AG04449 (cell line): ENCODE measurements around the gene BMP7.

Source experiments
- CTCF ChIA-PET: fragments of 350-600 bp; formaldehyde crosslinking; extraction: SDS; loops from one replicate; lab custom pipeline; 2021; ENCODE audit warnings: antibody characterized with exemption; lab: Yijun Ruan, JAX
- POLR2A ChIA-PET: fragments of 400-600, 350-600 bp; formaldehyde crosslinking; extraction: SDS; loops from one replicate; lab custom pipeline; 2020; ENCODE audit warnings: antibody characterized with exemption, inconsistent platforms; lab: Yijun Ruan, JAX
- DNase-seq: peaks from one replicate; pipeline ENCODE4 v3.0.0-alpha.2; 2010; ENCODE audit warnings: low read depth, low spot score
- H3K4me3 ChIP-seq: 2 replicates; pipeline ENCODE4 v1.5.1; 2011; ENCODE audit warnings: low read depth, mild to moderate bottlenecking, control low read depth, low read length
- TF ChIP-seq, protein P1 (sequence below): IDR thresholded peaks from one replicate; pipeline ENCODE4 v1.5.1; 2011; ENCODE audit warnings: mild to moderate bottlenecking, moderate library complexity, low read length, control low read depth, inconsistent platforms; ENCODE audit not compliant: insufficient read depth; ENCODE audit errors: missing control alignments

The BMP7 gene

DNA sequence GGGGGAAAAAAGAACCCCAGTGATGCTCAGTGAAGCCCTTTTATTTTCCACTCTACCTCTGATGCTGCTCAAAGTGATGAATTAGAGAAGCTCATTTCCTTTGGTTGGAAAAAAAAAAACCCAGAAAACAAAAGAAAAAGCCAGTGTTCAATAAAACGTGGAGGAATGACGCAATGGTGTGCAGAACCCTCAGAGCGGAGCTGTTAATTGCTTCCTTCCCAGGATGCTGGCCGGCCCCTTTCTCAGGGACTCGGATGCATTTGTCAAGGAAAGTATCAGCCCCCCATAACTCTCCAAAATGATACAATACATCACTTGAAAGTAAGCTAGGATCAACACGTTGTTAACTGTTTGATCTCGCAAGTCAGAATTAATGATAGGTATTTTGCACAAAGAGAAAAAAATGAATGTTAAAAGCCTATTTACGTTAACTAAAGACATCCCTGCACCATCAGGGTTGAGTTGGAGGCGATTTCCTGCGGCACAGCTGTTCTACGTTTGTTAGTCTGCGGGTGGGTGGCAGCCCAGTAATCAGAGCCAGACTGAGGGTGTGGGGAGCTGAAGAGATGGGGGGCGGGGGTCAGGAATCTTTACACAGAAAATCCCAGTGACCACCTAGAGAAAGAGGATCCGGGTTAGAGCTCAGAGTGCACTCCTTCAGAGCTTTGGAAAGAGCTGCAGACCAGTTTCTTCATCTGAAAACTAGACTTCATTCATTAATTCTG lies 132.4 kb downstream of the BMP7 start:
- H3K4me3 ChIP-seq, result no peak overlapping the region
- POLR2A ChIA-PET, result no interaction called here
- TF ChIP-seq, protein P1, sequence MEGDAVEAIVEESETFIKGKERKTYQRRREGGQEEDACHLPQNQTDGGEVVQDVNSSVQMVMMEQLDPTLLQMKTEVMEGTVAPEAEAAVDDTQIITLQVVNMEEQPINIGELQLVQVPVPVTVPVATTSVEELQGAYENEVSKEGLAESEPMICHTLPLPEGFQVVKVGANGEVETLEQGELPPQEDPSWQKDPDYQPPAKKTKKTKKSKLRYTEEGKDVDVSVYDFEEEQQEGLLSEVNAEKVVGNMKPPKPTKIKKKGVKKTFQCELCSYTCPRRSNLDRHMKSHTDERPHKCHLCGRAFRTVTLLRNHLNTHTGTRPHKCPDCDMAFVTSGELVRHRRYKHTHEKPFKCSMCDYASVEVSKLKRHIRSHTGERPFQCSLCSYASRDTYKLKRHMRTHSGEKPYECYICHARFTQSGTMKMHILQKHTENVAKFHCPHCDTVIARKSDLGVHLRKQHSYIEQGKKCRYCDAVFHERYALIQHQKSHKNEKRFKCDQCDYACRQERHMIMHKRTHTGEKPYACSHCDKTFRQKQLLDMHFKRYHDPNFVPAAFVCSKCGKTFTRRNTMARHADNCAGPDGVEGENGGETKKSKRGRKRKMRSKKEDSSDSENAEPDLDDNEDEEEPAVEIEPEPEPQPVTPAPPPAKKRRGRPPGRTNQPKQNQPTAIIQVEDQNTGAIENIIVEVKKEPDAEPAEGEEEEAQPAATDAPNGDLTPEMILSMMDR, result no peak
- CTCF ChIA-PET, result interaction anchor here (1.0 kb wide), 1 partner anchor 37 kb away, joined by 3 read pairs; no protein-coding TSS in a partner anchor
- DNase-seq, result no peak

DNA sequence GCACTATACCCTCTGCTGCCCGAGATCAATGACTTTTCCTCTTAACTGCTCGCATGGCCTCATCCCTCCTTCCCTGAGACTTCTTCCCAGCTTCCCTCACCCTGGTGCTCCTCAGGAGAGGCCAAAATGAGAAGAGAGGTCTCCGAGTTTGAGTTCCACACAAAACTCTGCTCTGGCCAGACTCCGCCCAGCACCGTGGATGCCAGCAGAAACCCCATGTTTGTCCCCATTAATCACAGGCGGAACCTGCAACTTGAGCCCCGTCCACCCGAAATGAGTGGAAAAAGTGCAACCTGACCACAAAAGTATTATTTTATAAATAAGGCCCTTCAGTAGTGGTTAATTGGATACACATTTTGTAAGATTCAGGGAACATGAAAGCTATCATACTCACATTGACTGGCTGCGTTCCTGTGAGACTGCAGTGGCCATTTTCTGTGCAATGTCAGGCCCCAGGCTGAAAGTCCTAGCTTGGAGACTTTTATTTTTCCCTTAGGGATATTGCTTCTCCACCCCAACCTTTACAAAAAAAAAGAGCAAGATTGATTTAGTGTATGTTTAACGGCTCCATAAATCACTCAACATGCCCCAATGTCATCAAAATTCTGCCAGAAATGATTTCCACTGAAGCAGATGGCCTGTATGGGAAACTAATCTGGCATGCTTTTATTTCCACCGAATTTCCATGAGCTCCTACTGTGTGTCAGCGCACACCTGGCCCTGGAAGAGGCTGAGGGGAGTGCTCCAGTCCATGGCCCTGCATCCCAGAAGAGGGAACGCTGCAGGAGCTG lies 134.6 kb downstream of the BMP7 start:
- TF ChIP-seq, protein P1, result no peak
- H3K4me3 ChIP-seq, result no peak overlapping the region
- no peak for DNase-seq
- CTCF ChIA-PET, result interaction anchor here (0.6 to 1.0 kb wide), 2 partner anchors 10 to 199 kb away, joined by 3 read pairs; no protein-coding TSS in a partner anchor
- POLR2A ChIA-PET, result no interaction called here

DNA sequence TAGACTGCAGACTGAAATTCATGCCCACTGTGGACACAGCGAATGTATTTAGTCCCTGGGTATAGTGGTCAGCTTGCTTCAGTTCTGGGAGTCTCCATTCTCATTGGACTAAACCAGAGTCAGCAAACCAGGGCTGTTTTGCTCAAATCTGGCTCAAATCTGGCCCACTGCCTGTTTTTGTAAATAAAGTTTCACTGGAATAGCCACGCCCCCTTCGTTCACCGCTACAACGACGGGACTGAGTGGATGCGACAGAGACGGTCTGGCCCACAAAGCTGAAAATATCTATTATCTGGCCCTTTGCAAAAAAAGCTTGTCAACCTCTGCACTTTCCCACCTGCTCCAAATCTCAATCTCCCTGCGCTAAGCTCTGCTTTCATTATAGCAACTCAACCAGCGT lies 135.4 kb downstream of the BMP7 start:
- ChIA-PET CTCF (interaction anchor here (0.6 to 1.0 kb wide), 2 partner anchors 11 to 200 kb away, joined by 3 read pairs; no protein-coding TSS in a partner anchor), POLR2A (no interaction called here)
- no peak for DNase-seq
- H3K4me3 ChIP-seq, result no peak overlapping the region
- TF ChIP-seq, protein P1, result no peak

DNA sequence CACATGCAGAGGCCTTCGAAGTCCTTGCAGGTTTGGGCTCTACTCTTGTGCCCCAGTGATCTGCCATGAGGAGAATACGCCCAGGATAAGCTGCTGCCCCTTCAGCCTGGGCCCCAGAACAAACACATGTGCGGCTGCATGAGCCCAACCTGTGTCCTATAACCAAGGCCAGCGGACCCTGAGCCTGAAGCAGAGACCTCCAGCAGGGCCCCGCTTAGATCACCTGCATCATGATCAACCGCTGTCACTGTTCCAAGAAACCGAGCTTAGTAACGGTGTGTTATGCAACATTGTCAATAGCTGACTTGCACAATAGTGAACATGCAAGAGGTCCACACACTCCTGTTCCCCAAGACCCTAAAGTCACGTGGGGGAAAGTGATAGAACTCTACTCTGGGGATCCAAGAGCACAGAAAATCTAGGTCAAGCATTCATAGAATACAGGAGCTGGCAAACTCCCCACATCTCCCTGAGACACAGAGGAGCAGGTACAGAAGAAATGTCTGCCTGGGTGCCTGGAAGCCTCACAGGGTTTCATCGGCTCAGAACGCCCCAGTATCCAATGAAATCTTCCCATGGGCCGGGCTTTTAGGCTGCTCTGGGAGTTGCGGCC lies 136.2 kb downstream of the BMP7 start:
- POLR2A ChIA-PET, result no interaction called here
- DNase-seq, result no peak
- H3K4me3 ChIP-seq, result no peak overlapping the region
- CTCF ChIA-PET, result no interaction called here
- TF ChIP-seq, protein P1, result no peak

DNA sequence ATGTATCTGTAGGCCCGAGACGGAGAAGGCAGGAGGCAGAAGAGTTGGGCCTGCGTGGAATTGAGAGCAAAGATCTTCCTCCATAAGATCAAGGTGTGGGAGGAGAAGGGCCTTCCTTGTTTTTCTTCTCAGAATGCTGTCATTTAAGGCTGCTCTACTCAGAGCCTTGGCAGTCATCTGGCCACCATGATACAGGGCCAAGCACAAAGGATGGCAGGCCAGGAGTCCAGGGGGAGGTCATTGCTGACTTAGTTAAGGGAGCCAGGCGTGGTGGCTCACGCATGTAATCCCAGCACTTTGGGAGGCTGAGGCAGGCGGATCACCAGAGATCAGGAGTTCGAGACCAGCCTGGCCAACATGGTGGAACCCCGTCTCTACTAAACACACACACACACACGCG lies 137.1 kb downstream of the BMP7 start:
- TF ChIP-seq, protein P1, result no peak
- DNase-seq, result no peak
- ChIA-PET POLR2A (no interaction called here), CTCF (no interaction called here)
- no peak overlapping the region for H3K4me3 ChIP-seq
